Activated T-cell treated with anti-CD3 and anti-CD28 coated beads for 4 hours (primary cell): ENCODE results near the gene BRINP1.

Experiments used
- DNase-seq: peaks from one replicate; pipeline ENCODE4 v3.0.0-alpha.2; 2020

BRINP1 gene, protein sequence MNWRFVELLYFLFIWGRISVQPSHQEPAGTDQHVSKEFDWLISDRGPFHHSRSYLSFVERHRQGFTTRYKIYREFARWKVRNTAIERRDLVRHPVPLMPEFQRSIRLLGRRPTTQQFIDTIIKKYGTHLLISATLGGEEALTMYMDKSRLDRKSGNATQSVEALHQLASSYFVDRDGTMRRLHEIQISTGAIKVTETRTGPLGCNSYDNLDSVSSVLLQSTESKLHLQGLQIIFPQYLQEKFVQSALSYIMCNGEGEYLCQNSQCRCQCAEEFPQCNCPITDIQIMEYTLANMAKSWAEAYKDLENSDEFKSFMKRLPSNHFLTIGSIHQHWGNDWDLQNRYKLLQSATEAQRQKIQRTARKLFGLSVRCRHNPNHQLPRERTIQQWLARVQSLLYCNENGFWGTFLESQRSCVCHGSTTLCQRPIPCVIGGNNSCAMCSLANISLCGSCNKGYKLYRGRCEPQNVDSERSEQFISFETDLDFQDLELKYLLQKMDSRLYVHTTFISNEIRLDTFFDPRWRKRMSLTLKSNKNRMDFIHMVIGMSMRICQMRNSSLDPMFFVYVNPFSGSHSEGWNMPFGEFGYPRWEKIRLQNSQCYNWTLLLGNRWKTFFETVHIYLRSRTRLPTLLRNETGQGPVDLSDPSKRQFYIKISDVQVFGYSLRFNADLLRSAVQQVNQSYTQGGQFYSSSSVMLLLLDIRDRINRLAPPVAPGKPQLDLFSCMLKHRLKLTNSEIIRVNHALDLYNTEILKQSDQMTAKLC

GRCh38 chr9:119368681-119369581 is at the start of gene BRINP1:
Gene BRINP1 (minus strand): TSS chr9:119369435. CDS start chr9:119313355, 56,080 bp downstream.
- no peak for DNase-seq

DNA sequence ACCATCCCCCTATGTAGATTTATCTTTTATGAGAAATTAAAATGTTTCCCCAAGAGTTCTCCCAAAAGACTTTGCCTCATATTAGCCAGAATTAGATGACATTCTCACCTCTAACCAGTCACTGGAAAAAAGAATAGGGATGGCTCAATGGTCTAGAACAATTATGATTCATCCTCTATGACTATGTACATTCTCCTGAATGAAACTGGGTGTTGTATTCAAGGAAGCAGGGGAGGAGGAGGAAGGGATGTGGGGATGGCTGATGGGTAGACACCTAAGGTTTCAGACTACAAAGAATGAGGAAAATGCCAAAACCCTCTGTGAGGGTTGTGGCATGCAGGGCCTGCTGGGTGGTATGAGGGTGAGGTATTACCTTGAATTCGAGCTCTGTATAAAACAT is 49.5 kb upstream of the BRINP1 start:
- no peak for DNase-seq

DNA sequence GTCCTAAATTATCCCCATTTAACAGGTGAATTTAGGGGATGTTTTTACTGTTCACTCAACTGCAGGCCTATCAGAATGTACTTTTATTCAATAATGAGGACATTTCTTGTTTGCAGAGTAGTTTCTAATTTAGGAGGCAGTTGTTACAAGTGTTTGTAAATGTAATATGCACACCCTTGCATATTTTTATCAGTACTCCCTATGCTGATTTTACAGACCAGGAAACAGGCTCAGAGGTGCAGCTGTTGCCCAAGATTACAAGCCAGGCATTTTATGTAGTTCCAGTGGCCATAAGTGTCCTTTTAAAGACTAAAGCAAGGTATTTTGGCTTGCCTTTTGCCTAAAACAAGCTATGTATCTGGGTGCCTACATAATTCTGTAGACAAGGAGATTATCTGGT is 47.6 kb upstream of the BRINP1 start:
- no peak for DNase-seq

GRCh38 chr9:119412399-119412798 is 43.2 kb upstream of the BRINP1 start:
- DNase-seq, result no peak

DNA sequence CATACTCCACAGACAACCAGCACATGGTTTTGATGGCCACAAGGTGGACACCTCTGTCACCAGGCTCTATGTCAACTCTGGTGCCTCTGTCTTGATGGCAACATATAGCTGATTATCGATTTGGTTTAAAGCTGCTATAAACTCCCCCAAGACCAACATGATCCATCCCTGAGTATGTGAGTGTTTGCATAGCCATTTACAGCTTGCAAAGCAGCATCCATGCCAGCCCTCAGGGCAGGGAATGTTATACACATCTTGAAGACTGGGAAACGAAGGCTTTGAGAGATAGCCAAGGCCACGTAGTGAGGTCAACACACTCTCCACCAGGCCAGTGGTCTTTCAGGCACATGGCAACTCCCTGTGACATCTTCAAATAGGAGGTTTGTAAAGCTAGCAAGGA is 40.3 kb upstream of the BRINP1 start:
- DNase-seq, result no peak

GRCh38 chr9:119400606-119401005 is 31.4 kb upstream of the BRINP1 start:
- DNase-seq, result no peak

DNA sequence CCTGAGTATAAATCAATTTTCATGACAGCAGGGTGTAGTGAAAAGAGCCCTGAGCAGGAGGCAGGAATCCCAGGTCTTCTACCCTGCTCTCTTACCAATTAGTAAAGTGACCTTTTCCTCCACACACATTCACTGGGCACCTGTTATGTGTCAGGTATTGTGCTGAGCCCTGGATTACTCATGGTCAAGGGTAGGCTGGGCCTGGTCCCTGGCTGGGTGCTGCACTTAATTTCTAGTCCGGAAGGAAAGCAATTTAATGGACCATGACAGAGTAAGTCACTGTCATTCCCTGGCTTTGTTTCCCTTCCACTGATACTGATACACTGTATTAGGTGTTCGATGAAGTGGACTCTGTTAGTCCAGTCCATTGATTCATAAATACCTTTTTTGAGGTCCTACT is 29.1 kb upstream of the BRINP1 start:
- no peak for DNase-seq

- no peak for DNase-seq
Observed at GRCh38 chr9:119391878-119392277, 22.6 kb upstream of the BRINP1 start.

- DNase-seq, result no peak
Observed at GRCh38 chr9:119375892-119376291, 6.7 kb upstream of the BRINP1 start.

GRCh38 chr9:119372951-119373350 is 3.7 kb upstream of the BRINP1 start:
- no peak for DNase-seq

DNA sequence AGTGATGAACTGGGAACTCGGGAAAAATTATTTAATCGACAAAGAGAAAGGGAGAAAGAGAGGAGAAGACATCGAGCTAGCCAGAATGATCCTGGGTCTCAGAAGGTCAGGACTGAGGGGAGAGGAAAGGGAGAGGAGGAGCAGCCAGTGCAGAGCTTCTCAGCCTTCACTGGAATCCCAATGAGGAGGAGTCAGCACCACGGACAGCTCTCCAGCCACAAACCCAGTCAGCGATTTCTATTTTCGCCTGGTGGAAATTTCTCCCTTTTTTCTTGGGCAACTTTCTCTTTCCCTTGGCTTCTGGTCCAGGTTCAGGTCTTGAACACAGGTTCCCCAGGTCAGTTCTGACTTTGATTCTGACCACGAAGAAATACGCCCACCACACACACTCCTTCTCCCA is 1.6 kb upstream of the BRINP1 start:
- no peak for DNase-seq

GRCh38 chr9:119369680-119370366 is 588 bp upstream of the BRINP1 start:
- DNase-seq, result no peak

- no peak for DNase-seq
Observed at GRCh38 chr9:119368179-119368578, 1.1 kb downstream of the BRINP1 start.

DNA sequence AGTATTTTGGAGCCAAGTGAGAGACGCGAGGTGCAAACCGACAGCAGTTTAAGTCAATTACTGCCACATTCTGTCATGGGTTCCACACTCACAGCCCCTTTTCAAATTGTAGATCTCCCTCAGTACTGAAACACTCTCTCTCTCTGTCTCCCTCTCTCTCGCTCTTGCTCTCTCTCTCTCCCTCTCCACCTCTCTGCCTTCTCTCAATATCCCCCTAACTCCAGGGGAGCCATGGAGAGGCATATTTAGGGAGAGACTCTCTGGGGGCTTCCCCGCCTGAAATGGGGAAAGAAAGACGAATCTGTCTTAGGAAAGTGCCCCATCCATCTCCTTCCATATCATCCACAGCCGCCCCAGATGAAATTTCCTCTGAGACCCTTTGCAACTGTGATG is 1.6 kb downstream of the BRINP1 start:
- DNase-seq, result no peak

DNA sequence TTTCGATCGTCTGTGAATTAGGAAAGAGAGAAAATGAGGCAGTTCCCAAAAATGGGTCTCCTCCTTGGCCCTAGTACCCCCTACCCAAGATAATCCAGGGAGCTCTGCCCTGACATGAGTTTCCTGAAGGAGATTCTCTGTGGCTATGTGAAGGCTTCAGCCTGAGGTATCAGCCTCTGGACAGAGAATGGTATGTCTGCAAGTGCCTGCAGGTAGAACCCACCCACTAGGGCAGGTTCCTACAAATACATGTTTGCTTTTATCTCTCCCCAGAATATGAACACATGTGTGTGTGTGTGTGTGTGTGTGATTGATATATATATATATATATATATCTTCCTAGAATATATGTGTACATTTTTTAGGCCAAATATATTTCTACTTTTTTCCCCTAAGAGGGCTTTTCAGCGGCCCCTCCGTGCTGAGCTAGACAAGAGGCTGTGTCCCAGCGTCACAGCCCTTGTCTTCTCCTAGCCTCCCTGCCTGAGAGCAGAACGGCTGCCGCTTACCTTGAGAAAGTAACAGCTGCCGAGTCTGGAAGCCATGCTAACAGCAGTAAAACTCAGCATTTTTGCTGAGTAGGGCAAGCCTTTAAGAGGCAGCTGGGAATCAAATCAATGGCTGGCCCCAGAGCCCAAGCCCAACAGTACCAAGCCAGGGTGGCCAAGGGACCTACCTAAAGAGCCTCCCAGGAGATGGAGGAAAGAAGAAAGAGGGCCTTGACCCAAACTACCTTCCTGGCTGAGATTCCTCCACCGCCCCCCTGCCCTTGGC is 2.1 kb downstream of the BRINP1 start:
- no peak for DNase-seq

- DNase-seq, result no peak
Observed at GRCh38 chr9:119365291-119366027, 3.8 kb downstream of the BRINP1 start.

GRCh38 chr9:119360237-119360636 is 9.0 kb downstream of the BRINP1 start:
- no peak for DNase-seq

- no peak for DNase-seq
Observed at GRCh38 chr9:119357336-119358096, 11.7 kb downstream of the BRINP1 start.

DNA sequence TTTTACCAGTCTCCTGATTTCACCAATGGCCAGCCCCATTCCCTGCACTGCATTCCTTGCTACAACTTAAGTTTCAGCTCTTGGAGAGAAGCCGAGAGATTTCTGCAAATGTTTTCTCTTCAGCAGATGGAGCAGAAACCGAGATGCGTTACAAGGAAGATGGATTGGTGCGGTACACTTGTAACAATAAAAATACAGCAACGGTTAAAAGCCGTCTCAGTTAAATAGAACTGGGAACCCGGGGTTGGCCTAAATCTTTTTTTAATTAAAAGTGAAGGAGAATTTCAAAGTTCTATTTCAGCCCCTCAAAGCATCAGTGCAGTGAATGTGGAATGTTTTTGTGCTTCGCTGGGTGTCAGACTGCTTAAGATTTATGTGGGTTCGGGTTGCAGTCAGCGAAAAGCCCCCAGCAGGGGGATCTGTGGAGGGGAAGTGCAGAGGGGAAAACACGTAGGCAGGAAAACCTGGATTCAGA is 19.8 kb downstream of the BRINP1 start:
- DNase-seq, result no peak
